NCI-H2196 (cell line): ENCODE data around the gene PRR5.
"Not testable (repeated sequence)": the region's sequence is repeated elsewhere in the genome, so short reads cannot be mapped to it uniquely, and the experiment has no call there.

Experiments
- DNase-seq: peaks from one replicate; lab custom pipeline; 2025; ENCODE audit not compliant: unreplicated experiment; lab: John Stamatoyannopoulos, UW

PRR5 gene, protein sequence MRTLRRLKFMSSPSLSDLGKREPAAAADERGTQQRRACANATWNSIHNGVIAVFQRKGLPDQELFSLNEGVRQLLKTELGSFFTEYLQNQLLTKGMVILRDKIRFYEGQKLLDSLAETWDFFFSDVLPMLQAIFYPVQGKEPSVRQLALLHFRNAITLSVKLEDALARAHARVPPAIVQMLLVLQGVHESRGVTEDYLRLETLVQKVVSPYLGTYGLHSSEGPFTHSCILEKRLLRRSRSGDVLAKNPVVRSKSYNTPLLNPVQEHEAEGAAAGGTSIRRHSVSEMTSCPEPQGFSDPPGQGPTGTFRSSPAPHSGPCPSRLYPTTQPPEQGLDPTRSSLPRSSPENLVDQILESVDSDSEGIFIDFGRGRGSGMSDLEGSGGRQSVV

DNA sequence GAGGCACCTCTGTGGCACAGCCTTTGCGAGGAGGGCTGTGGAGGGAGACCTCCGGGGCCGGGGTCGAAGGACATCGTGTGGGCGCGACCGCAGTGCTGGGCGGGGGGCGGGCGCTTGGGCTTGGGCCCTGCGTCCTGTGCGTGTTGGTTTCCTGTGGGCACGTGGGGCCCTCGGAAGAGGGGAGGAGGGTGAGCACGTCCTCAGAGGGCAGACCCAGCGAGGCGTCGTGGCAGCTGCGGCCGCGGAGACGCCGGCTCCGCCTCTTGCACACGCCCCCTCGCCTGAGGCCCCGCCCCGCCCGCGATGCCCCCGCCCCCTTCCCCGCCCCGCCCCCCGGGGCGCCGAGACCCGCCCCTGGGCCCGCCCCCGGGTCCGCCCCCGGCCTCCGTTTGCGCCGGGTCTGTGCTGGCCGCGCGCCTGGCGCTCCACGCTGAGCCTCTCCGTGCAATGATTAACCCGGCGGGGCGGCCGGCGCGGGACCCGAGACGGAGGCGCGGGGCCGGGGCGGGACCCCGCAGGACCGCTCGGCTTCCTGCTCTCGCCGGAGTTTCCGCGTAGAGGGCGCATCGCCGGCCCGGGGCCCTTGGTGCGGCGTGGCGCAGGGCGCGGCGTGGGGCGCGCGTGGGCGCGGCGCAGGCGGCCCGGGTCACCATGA lies at the start of gene PRR5:
Gene PRR5 (plus strand): TSS at position 381 of the 655 bp plus-strand sequence. CDS start 271 bp downstream, at position 652.
- DNase-seq = peak; percentile 77

DNA sequence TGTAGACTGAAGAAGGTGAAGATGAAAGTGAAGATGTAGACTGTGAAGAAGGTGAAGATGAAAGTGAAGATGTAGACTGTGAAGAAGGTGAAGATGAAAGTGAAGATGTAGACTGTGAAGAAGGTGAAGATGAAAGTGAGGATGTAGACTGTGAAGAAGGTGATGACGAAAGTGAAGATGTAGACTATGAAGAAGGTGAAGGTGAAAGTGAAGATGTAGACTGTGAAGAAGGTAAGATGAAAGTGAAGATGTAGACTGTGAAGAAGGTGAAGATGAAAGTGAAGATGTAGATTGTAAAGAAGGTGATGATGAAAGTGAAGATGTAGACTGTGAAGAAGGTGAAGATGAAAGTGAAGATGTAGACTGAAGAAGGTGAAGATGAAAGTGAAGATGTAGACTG lies 49.1 kb upstream of the PRR5 start:
- not testable (repeated sequence) for DNase-seq

DNA sequence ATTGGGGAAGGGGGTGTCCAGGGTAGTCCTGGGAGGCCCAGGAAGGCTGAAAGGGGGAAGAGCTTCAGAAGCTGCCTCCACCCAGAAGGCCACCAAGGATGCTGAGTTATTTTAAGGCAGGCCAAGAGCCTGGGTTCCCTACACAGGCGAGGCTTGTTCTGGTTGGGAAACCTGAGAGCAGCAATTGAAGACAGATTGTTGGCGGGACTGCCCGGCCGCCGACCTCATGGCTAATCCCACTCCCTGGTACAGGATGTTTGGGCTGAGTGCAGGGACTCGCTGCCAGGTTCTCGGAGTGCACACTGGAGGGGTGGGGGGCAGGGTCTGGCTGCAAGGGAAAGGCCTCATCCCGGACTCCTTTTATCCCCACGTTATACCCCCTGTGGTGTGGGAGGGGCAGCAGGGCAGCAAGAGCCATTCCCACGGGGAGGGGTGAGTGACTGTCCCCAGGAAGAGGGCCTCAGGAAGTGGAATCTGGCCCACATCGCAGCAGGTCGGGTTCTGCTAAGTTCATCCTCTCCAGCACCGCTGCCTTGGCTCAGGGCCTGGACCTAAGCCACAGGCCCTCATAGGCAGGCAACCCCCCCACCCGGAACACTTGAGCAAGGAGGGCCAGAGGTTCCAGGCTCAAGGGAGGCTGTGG lies 43.6 kb upstream of the PRR5 start:
- DNase-seq = peak; percentile 54

DNA sequence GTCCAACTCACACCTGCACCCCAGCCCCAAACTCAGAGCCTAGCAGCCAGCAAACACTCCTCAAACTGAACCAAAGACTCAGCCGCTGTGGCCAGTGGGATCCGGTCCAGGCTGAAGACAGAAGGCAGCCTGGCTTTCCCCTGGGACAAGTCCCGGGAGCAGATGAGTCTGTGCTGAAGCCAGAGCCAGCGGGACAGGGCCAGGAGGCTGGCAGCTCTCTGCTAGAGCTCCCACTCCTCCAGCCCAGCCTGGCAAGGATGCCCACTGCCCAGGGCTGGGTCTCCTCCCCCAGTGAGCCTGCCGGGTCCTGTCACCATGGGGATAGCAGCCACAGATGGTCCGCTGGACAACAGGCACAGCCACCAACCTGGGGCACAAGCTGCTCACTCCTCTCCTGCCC lies 42.9 kb upstream of the PRR5 start:
- no peak for DNase-seq

DNA sequence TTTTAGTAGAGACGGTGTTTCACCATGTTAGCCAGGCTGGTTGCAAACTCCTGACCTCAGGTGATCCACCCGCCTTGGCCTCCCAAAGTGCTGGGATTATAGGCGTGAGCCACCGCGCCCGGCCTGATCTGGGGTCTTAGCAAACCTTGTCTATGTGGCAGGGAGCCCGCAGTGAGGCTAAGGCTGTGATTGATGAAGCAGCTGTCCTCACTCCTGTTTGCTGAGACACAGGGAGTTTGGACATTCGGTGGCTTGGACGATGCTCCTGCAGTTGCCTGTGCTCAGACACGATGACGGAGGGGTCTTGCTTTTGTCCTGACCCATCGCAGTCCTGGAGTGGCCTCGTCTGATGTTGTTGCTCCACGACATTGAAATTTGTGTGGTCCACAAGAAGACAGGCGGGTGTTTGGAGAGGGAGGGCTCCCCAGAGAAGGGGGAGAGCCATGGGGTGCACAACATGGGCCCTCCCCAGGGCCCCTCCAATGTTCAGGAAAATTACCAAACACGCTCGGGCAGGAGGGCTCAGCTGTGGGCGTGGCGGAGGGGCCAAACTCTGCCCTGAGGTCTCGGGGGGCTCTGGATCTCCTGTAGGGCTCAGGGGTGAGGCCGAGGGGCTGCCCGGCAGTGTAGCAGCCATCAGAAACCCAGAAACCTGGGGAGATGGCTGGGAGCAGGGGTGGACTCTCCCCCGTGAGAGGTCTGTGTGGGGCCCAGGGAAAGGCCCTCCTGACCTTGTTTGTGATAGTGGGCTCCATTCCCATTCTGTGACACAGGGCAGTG lies 41.8 kb upstream of the PRR5 start:
- no peak for DNase-seq

DNA sequence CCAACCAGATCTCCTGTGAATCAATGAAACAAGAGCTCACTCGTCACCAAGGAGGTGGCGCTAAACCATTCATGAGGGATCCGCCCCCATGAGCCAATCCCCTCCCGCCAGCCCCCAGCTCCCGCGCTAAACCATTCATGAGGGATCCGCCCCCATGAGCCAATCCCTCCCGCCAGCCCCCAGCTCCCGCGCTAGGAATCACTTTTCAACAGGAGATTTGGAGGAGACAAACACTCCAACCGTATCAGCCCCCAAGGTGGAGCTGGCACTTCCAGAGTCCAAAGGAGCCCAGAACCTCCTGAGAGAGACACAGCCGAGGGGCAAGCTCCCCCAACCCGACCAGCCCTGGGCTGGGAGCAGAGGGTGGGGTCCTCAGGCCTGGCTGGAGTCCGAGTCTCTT lies 40.9 kb upstream of the PRR5 start:
- no peak for DNase-seq

DNA sequence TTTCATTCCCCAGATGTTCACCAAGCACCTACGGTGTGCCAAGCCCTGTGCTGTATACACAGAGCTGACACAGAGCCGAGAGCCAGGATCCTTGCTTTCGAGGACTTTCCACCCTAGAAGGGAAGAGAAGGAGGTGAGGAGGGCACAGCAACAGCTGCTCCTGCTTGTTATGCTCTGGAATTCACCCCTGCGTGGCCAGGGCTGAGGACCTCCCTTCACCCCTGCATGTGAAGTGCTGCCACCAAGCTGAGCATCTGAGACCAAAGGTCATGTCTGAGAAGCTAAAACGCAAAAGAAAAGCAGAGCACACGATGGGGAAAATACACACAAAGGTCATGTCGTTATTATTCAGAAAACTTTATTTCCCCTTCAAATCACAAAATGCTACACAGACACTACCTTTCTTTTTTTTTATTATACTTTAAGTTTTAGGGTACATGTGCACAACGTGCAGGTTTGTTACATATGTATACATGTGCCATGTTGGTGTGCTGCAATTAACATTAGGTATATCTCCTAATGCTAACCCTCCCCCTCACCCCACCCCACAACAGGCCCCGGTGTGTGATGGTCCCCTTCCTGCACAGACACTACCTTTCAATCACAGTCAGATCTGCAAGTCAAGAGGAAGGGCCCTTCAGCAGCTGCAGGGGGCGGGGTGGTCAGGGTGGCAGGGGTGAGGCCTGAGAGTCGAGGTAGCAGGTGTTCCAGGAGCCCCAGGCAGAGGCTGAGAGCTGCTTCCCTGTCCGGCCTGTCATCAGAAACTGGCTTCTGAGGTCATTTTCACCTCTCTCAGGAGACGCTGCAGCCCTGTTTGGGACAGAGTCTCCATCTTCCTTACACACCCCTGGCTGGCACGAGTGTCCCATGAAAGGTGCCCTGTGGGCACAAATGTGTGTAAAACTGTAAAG lies 40.1 kb upstream of the PRR5 start:
- no peak for DNase-seq

DNA sequence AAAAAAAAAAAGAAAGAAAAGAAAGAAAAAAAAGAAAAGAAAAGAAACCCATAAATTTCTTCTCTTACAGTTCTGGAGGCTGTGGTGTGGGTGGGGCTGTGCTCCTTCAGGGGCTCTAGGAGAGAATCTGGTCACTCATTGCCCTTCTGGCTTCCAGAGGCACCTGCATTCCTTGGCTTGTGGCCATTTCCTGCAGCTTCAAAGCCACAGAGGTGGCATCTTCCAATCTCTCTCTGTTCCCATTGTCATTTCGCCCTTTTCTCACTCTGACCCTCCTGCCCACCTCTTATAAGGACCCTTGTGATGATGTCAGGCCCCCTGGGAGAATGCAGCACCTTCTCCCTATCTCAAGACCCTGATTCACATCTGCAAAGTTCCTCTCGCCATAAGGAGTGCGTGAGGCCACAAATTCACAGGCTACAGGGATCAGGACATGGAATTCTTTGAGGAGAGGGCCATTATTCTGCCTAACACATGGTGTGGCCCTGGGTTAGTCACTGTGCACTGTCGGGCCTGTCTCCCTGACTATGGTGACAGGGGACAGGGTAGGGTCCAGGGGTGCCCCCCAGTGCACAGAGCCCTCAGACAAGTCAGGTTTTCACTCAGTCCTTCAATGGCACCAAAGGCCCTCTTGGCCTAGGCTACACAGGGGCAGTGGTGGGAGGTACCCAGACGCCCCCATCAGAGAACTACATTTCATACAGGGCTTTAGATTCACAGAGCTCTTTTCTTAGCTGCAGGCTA lies 38.6 kb upstream of the PRR5 start:
- no peak for DNase-seq

DNA sequence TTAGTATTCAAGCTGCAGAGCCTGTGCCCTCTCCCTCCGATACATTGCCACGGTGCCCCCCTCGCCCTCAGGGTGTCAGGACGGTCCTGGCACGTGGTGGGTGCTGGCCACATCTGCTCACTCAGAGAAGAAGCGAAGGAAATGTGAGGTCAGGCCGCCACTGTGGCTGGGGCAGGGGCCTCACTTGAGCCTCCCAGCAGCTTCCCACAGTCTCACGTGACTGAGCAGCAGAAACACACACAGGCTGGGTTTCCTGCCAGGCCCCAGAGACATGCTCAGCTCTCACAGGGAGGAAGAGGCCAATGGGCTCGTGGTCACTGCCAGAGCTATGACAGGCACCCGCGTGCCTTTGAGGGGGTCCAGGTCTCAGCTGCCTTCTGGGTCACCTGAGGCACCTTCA lies 37.9 kb upstream of the PRR5 start:
- DNase-seq = no peak

DNA sequence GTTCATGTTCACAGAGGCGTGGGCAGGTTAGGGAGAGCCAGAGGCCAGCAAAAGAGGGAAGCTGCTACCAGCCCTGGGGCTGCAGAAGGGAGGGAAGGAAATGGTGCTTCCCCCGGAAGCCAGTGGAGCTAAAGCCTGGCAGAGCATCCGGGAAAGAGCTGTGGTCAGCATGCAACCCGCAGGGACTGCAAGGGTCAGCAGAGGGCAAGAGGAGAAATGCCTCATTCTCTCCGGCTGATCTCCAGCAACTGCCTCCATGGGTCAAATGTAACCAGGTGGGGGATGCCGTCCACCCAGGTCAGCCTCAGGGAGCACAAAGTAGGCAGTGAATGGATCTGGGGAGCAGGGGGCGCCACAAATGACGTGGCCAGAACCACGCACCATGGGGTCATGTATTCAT lies 36.9 kb upstream of the PRR5 start:
- DNase-seq = no peak

DNA sequence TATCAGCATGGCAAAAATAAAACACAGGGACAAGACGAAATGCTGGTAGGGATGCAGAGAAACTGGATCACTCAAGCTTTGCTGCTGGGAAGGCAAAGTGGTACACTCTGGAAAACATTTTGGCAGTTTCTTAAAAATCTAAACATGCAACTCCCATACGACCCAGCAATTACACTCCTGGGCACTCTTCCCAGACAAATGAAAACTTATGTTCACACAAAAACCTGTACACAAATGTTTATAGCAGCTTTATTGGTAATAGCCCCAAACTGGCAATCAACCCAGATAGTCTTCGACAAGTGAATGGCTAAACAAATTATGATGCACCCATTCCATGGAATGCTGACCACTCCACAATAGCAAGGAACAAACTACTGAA lies 35.8 kb upstream of the PRR5 start:
- no peak for DNase-seq

DNA sequence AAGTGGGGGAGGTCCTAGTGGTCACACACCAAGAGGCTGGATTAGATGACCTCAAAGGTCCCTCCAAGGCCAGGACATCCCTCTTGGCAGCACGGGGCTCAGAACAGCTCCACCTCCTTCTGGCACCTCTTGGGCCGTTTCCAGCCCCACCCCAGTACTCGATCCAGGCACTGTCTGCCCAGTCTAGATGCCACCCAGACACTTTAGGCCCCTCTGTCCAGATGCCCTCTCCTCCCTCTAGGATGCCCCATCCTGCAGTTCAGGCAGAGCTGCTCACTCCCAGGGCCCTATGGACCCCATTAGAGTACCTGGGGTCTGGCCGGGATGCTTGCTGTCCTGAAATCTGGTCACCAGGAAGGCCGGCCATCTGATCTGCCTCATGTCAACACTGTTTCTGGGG lies 34.7 kb upstream of the PRR5 start:
- DNase-seq = no peak

DNA sequence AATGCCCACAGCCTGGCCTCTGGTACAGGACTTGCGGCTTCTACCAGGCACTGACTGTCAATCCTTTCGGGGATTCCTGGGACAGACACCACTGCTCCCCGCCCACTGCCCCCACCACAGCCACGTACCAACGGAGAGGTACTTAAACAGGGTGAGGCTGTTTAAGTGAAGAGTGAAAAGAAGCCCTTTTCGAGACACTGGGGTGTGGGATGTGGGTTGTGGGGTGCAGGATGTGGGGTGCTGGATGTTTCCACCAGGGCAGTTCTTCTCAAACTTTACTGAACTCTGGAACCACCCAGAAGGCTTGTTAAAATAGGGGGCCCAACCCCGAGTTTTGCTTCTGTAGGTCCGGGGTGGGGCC lies 34.2 kb upstream of the PRR5 start:
- no peak for DNase-seq

DNA sequence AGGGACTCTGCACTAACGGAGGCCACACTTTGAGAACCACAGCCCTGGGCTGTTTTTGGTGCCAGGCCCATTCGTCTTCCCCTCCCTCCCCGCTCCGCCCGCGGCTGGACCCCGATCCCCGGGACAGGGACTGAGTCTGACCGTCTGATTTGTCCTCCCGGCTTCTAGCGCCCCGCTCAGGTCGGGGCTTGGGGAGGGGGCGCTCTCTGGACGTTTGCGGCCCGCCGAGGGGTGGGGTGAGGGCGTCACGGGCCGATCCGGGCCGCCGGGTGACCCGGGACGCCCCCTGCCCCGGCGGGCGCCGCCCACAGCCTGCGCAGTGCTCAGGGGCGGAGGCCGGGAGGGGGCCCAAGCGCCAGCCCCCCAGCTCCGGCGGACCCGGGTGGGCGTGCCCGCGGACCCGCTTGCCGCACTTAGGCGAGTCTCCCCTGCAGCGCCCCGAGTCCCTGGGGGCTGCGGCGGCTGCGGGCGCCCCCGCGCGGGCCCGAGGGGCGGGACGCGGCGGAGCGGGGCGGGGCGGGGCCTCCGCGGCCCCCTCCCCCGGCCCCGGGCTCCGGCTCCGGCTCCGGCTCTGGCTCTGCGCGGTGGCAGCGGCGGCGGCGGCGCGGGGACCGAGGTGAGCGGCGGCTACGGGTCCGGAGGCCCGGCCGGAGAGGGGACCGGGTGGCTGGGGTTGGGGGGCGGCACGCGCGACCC lies 33.7 kb upstream of the PRR5 start:
- no peak for DNase-seq

DNA sequence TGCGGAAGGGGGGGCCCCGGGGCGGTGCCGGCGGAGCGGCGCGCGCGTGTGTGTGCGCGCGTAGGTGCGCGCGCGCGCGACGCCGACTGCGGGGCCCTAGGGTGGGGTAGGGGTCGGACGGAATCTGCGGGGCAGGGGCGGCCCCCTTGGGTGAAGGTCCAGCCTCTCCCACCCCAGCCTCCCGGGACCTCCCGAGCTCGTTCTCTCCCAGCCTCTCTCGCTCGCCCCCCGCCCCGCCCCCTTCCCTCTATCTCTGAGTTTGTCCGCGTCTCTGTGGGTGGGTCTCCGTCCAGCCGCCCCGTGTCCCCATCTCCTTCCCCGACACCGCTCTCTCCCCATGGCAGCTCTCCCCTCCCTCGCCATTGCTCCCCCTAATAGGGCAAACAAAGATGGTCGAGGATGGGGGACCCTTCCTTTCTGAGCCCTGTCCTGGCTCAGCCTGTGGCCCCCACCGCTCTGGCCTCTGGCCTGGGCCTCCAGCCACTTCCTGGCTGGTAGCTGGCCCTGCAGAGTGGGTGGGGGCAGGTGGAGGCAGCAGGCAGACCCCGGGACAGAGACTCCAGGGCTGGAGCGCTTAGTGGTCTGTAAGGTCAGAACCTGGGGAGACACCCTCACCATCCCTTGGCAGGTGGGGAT lies 33.0 kb upstream of the PRR5 start:
- DNase-seq = no peak

DNA sequence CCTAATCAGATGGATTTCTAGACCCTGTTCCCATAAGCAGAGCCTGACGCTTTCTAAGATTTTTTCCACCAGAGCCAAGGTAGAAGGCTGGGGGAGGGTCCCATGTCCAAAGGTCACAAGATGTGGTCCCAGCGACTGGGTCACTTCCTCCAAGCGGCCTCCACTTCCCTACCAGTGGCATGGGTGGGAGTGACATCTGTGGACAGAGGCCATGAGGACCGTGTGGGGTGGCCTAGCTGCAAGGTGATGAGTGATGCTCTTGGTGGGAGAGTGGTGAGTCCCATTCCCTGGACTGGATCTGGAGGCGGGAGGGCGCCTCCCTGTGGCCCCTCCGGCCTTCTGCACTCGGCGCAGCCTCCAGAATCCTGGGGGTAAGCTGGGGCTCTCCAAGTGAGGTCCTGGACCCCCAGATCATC lies 32.4 kb upstream of the PRR5 start:
- DNase-seq = peak; percentile 20

DNA sequence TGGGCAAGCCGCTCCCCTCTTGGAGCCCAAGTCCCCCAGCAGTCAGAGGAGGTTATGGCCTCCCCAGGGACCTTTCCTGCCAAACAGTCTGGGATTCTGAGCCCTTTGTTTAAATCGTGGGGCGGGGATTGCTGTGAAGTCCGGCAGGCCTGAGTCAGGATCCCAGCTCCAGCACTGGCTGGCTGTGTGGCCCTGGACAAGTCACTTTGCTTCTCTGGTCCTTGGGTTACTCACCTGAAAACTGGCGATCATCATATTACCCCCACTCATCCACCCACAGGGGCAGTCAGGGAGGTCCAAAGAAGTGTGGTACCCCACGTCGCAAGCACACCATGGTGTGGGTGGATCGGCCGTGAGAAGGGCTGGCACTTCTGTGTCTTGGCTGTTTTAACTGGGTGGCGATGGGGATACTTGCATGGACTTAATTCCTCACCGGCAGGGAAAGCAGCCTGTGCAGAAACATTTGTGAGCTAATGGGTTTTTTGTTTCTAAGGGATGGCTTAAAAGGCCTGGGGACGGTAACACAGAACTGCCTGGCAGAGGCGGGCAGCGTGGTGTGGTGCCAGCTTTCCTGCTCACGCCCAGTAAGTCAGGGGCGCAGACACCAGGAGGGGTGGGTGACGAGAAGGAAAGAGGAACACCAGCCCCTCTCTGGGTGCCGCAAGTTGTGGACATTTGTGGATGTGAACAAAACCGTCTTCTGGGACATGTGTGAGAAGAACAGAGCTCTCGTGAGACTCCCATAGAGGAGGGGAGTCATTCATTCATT lies 31.6 kb upstream of the PRR5 start:
- DNase-seq = no peak

DNA sequence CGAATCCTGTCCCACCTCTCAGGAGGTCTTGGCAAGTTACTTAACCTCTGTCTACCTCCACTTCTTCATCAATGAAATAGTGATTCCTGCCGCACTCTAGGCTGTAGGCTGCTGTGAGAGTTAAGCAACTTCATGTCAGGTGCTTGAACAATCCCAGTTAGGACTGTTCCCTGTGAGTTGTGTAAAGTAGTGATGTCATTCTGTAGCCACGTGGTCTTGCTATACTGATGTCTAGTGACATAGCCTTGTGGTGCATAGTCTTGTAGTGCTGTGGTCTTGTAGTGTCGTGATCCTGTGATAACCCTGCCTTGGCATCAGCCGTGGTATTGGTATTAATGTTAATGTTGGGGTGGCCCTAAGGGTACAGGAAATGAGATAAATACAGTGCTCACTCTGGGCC lies 30.3 kb upstream of the PRR5 start:
- no peak for DNase-seq
